Measurements from ENCODE around the gene KIAA1328. TPM values are rescaled to one million over a fixed set of nuclear protein-coding genes. Genes with fewer than 3 reads are reported as not detected.

The KIAA1328 gene
- 10 to 100 TPM; 10.6 to 66.0 (median 28.8) TPM for total RNA-seq

- WGBS, 2 donors = 1 to 3% methylated on average over 9 to 44 of the region's 83 CpGs
- ATAC-seq (ENCODE audit: low FRiP score in 2 of 2) (peak; percentile 95 to 99), DNase-seq (peak; percentile 92 to 98)
- Histone ChIP-seq H3K9me3 (no peaks in the 10 kb centered on the region), H3K27me3 (no peaks in the 10 kb centered on the region), H3K36me3 (no peaks in the 10 kb centered on the region), H3K4me3 (peak within 1 kb of the TSS; percentile 75 to 92 (median 90)), H3K27ac (peak within 1 kb of the TSS; percentile 80 to 91 (median 87)), H3K4me1 (peaks cover 11 to 26% (median 19%) of the 10 kb centered on the region in 4 donors)
- TF ChIP-seq EP300 (IDR thresholded peaks at IDR 0.05) = no peak
- TF ChIP-seq POLR2A (IDR thresholded peaks at IDR 0.05) = peak in 3 of 4 donors; percentile 21 to 78 (median 58)
- peak in 4 of 6 experiments; percentile 22 to 74 (median 48) for TF ChIP-seq CTCF (IDR thresholded peaks at IDR 0.05)
- TF ChIP-seq POLR2AphosphoS5 (IDR thresholded peaks at IDR 0.05) = peak in 1 of 2 donors; percentile 22
These were observed at the start of gene KIAA1328, which contains the start of gene TPGS2 for GRCh38 chr18:36828630-36829361. KIAA1328 (plus strand) TSS chr18:36829127; CDS start chr18:36829139, 12 bp downstream. TPGS2 (minus strand) TSS chr18:36829002; CDS start chr18:36828767, 235 bp downstream.

GRCh38 chr18:36780748-36781147 is 48.2 kb upstream of the KIAA1328 start:
- Histone ChIP-seq H3K9me3 (no peaks in the 10 kb centered on the region), H3K27me3 (no peaks in the 10 kb centered on the region), H3K4me1 (no peaks in the 10 kb centered on the region), H3K36me3 (peaks cover 0 to 6% (median 0%) of the 10 kb centered on the region in 4 donors), H3K27ac (no peak overlapping the region), H3K4me3 (no peak overlapping the region)
- DNase-seq (no peak), ATAC-seq (ENCODE audit: low FRiP score in 2 of 2) (no peak)
- TF ChIP-seq POLR2A (IDR thresholded peaks at IDR 0.05) = no peak
- no peak for TF ChIP-seq POLR2AphosphoS5 (IDR thresholded peaks at IDR 0.05)
- 85 to 89% methylated on average over 1 to 2 of the region's 2 CpGs for WGBS, 2 donors

GRCh38 chr18:36782710-36783109 is 46.2 kb upstream of the KIAA1328 start:
- Histone ChIP-seq H3K27ac (no peak overlapping the region), H3K4me3 (no peak overlapping the region), H3K27me3 (no peaks in the 10 kb centered on the region), H3K36me3 (peaks cover 0 to 6% (median 0%) of the 10 kb centered on the region in 4 donors), H3K4me1 (peaks cover 0 to 14% (median 4%) of the 10 kb centered on the region in 4 donors), H3K9me3 (no peaks in the 10 kb centered on the region)
- TF ChIP-seq POLR2AphosphoS5 (IDR thresholded peaks at IDR 0.05) (no peak), CTCF (IDR thresholded peaks at IDR 0.05) (no peak), POLR2A (IDR thresholded peaks at IDR 0.05) (no peak), EP300 (IDR thresholded peaks at IDR 0.05) (no peak)
- 91 to 93% methylated on average over 9 of the region's 9 CpGs for WGBS, 2 donors
- no peak for ATAC-seq (ENCODE audit: low FRiP score in 2 of 2)
- DNase-seq = no peak

- ATAC-seq (ENCODE audit: low FRiP score in 2 of 2) = no peak
- 94 to 97% methylated on average over 5 of the region's 5 CpGs for WGBS, 2 donors
- H3K36me3 ChIP-seq = peaks cover 0 to 6% (median 0%) of the 10 kb centered on the region in 4 donors
- no peaks in the 10 kb centered on the region for H3K9me3 ChIP-seq
- H3K27me3 ChIP-seq = no peaks in the 10 kb centered on the region
- no peak overlapping the region for H3K4me3 ChIP-seq
- no peak for TF ChIP-seq POLR2AphosphoS5 (IDR thresholded peaks at IDR 0.05)
- TF ChIP-seq POLR2A (IDR thresholded peaks at IDR 0.05) = no peak
- TF ChIP-seq EP300 (IDR thresholded peaks at IDR 0.05) = no peak
- TF ChIP-seq CTCF (IDR thresholded peaks at IDR 0.05) = no peak
- peaks cover 0 to 14% (median 4%) of the 10 kb centered on the region in 4 donors for H3K4me1 ChIP-seq
- no peak overlapping the region for H3K27ac ChIP-seq
- no peak for DNase-seq
These were observed 45.1 kb upstream of the KIAA1328 start for GRCh38 chr18:36783792-36784191.

GRCh38 chr18:36786686-36787085 is 42.2 kb upstream of the KIAA1328 start:
- peak in 1 of 2 donors; percentile 63 for DNase-seq
- peak; percentile 78 to 80 for ATAC-seq (ENCODE audit: low FRiP score in 2 of 2)
- H3K27ac ChIP-seq = peak overlapping the region in 3 of 4 donors; percentile 37 to 66 (median 44)

More at GRCh38 chr18:36786686-36787085, 42.2 kb upstream of the KIAA1328 start:
- Histone ChIP-seq H3K9me3 (no peaks in the 10 kb centered on the region), H3K4me3 (no peak overlapping the region), H3K27me3 (no peaks in the 10 kb centered on the region), H3K36me3 (peaks cover 0 to 23% (median 4%) of the 10 kb centered on the region in 4 donors), H3K4me1 (peaks cover 0 to 14% (median 4%) of the 10 kb centered on the region in 4 donors)
- TF ChIP-seq POLR2AphosphoS5 (IDR thresholded peaks at IDR 0.05) (peak; percentile 53 to 67), EP300 (IDR thresholded peaks at IDR 0.05) (peak in 1 of 4 donors; percentile 34), CTCF (IDR thresholded peaks at IDR 0.05) (no peak)
- 66 to 69% methylated on average over 3 to 4 of the region's 4 CpGs for WGBS, 2 donors

All from upper lobe of left lung (tissue), 6 donors.